HAP-1 (cell line): ENCODE measurements around the gene NCKAP5.

Experiments
- DNase-seq, 2 experiments: peaks; one replicate each; pipeline ENCODE4 v3.0.0-alpha.2; 2016 to 2020; ENCODE audit warnings: low spot score in 2 of 2
- H3K27me3 ChIP-seq: fragments of 250-450 bp; sonication (Bioruptor Pico); 2 replicates; pipeline ENCODE4 v1.5.1; 2020; ENCODE audit warnings: low read depth, mild to moderate bottlenecking, moderate library complexity
- H3K36me3 ChIP-seq: fragments of 250-450 bp; sonication (Bioruptor Pico); replicated peaks from 2 replicates; pipeline ENCODE4 v1.5.1; 2020; ENCODE audit warnings: mild to moderate bottlenecking
- H3K4me1 ChIP-seq: fragments of 250-450 bp; sonication (Bioruptor Pico); 2 replicates; pipeline ENCODE4 v1.5.1; 2020; ENCODE audit warnings: mild to moderate bottlenecking
- H3K4me3 ChIP-seq: fragments of 250-450 bp; sonication (Bioruptor Pico); 2 replicates; pipeline ENCODE4 v1.5.1; 2020; ENCODE audit warnings: mild to moderate bottlenecking, moderate library complexity
- H3K9me3 ChIP-seq: fragments of 250-450 bp; sonication (Bioruptor Pico); 2 replicates; pipeline ENCODE4 v1.5.1; 2020; ENCODE audit warnings: mild to moderate bottlenecking, moderate library complexity
- in situ Hi-C: fragments of 300-500 bp; cut with MboI; formaldehyde crosslinking; loops from 3 replicates; pipeline ENCODE4 v1.14.3; 2020; ENCODE audit warnings: low sequenced_read_pairs, inconsistent platforms, mixed read lengths

Gene NCKAP5

DNA sequence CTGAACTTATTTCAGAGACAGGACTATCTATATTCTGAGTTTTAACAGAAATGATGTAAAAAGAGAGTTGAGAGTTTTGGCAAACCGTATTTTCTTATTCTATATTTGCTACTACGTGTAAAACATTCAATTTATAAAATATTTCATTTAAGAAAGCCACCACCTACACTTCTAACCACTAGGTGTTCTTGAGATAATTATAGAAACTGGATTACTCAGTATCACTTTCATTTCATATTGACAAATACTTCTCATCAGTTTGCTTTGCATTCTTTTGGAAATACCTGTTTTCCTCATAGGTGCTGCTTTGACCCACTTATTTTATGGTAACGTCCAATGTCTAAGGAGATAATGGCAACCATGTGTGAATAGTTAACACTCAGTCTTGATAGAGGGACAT is 794.9 kb downstream of the NCKAP5 start:
- Histone ChIP-seq H3K4me3 (no peak overlapping the region), H3K27me3 (no peaks in the 10 kb centered on the region), H3K4me1 (no peaks in the 10 kb centered on the region), H3K9me3 (no peaks in the 10 kb centered on the region), H3K36me3 (no peaks in the 10 kb centered on the region)
- in situ Hi-C loops = no loop called here
- no peak for DNase-seq

DNA sequence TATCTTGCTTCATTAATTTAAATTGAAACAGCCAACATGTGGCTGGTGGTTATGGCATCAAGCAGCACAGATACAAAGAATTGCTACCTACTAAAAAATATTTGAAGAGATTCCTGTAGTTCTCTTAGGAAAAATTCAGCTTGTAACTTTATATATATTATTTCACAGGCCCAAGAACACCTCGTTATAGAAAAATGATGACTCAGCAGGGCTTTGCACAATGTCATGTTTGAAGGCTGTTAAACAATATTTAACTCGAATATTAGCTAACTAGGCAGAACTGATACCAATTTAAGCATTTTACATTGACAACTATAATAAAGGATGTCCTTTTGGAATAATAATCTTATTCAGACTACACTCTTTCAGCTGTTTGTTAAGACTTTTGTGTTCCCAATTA is 795.9 kb downstream of the NCKAP5 start:
- Histone ChIP-seq H3K27me3 (no peaks in the 10 kb centered on the region), H3K4me3 (no peak overlapping the region), H3K36me3 (no peaks in the 10 kb centered on the region), H3K9me3 (no peaks in the 10 kb centered on the region), H3K4me1 (no peaks in the 10 kb centered on the region)
- no peak for DNase-seq
- in situ Hi-C loops = no loop called here

DNA sequence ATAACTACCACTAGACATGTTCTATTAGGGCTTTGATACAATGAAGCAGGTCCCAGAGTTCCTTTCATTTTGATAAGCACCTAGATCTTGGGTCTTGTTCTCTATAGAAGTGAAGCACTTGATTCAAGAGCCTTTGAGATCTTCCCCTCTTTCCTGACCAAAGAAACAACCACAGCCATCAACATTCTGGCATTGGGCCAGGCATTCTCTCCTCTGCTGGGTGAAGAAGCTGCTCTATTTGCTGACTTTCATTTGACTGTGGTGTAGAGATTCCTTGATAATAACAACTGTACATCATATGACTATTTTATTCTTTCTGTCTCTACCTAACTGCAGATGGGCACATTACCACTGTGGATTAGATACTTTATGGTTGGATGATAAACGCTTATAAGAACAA is 801.7 kb downstream of the NCKAP5 start:
- DNase-seq = no peak
- Histone ChIP-seq H3K4me3 (no peak overlapping the region), H3K27me3 (no peaks in the 10 kb centered on the region), H3K9me3 (no peaks in the 10 kb centered on the region), H3K4me1 (no peaks in the 10 kb centered on the region), H3K36me3 (no peaks in the 10 kb centered on the region)
- in situ Hi-C loops = no loop called here

- Histone ChIP-seq H3K36me3 (no peaks in the 10 kb centered on the region), H3K9me3 (no peaks in the 10 kb centered on the region), H3K4me3 (no peak overlapping the region), H3K27me3 (no peaks in the 10 kb centered on the region), H3K4me1 (no peaks in the 10 kb centered on the region)
- no peak for DNase-seq
- in situ Hi-C loops = no loop called here
Measured at GRCh38 chr2:132761437-132761836, 806.8 kb downstream of the NCKAP5 start.

DNA sequence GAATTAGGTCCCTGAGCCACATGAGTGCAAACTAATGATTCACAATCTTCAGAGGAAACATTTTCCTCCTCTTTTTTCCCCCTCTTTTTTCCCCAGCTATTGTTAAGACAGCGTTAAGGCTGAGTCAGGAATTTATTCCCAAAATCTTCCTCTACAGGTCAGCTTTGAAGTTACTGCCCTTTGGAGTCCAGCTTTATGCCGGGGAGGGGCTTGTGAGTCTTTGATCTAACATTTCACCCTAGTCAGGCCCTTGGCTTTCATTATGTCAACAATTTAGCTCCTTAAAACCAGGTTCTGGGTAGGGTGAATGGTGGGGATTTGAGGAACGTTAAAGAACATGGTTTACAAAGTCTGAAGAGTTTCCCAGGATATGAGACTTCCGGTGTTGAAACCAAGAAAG is 807.3 kb downstream of the NCKAP5 start:
- in situ Hi-C loops = no loop called here
- Histone ChIP-seq H3K4me1 (no peaks in the 10 kb centered on the region), H3K36me3 (no peaks in the 10 kb centered on the region), H3K9me3 (no peaks in the 10 kb centered on the region), H3K4me3 (no peak overlapping the region), H3K27me3 (no peaks in the 10 kb centered on the region)
- DNase-seq = no peak

DNA sequence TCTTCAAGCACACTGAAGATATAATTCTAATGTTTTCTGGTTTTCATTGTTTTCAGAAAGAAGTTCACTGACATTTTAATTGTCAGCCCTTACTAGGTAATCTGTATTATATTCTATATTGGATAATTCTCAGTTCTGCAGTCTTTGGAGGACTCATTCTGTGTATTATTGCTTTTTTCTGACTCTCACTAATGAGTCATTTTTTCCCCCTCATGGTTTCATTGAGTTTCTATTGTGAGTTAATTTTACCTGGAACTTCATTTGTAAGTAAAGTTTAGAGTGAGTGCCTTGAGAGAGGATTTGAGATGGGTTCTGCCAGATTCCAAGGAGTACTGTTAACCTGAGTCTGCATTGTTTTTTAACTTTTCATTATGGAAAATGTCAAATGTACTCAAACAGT is 807.9 kb downstream of the NCKAP5 start:
- no peaks in the 10 kb centered on the region for H3K9me3 ChIP-seq
- in situ Hi-C loops = no loop called here
- no peaks in the 10 kb centered on the region for H3K36me3 ChIP-seq
- DNase-seq = no peak
- no peaks in the 10 kb centered on the region for H3K4me1 ChIP-seq
- H3K27me3 ChIP-seq = no peaks in the 10 kb centered on the region
- no peak overlapping the region for H3K4me3 ChIP-seq

DNA sequence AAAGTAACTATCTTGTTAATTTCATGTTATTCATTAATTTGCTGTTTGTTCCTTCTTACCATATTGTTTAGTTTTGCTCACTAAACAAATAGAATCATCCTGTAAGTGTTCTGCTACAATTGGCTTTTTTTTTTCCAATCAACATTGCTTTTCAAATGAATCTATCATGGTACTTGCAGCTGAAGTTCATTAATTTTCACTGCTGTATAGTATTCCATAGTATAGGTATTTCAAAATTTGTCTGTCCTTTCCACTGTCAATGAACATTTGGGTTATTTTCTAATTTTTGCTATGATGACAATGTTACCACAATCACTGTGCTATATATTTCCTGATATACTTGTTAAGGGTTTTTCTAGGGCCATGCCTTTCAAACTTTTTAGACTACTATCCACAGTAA is 809.3 kb downstream of the NCKAP5 start:
- H3K4me1 ChIP-seq = no peaks in the 10 kb centered on the region
- no peak overlapping the region for H3K4me3 ChIP-seq
- no peaks in the 10 kb centered on the region for H3K36me3 ChIP-seq
- no peaks in the 10 kb centered on the region for H3K9me3 ChIP-seq
- in situ Hi-C loops = no loop called here
- H3K27me3 ChIP-seq = no peaks in the 10 kb centered on the region
- DNase-seq = no peak

GRCh38 chr2:132757676-132758075 is 810.6 kb downstream of the NCKAP5 start:
- DNase-seq = no peak
- Histone ChIP-seq H3K27me3 (no peaks in the 10 kb centered on the region), H3K9me3 (no peaks in the 10 kb centered on the region), H3K36me3 (no peaks in the 10 kb centered on the region), H3K4me1 (no peaks in the 10 kb centered on the region), H3K4me3 (no peak overlapping the region)
- in situ Hi-C loops = no loop called here

GRCh38 chr2:132757002-132757589 is 811.2 kb downstream of the NCKAP5 start:
- no peaks in the 10 kb centered on the region for H3K4me1 ChIP-seq
- no peaks in the 10 kb centered on the region for H3K36me3 ChIP-seq
- H3K9me3 ChIP-seq = no peaks in the 10 kb centered on the region
- no peak overlapping the region for H3K4me3 ChIP-seq
- no peak for DNase-seq
- in situ Hi-C loops = no loop called here
- no peaks in the 10 kb centered on the region for H3K27me3 ChIP-seq

DNA sequence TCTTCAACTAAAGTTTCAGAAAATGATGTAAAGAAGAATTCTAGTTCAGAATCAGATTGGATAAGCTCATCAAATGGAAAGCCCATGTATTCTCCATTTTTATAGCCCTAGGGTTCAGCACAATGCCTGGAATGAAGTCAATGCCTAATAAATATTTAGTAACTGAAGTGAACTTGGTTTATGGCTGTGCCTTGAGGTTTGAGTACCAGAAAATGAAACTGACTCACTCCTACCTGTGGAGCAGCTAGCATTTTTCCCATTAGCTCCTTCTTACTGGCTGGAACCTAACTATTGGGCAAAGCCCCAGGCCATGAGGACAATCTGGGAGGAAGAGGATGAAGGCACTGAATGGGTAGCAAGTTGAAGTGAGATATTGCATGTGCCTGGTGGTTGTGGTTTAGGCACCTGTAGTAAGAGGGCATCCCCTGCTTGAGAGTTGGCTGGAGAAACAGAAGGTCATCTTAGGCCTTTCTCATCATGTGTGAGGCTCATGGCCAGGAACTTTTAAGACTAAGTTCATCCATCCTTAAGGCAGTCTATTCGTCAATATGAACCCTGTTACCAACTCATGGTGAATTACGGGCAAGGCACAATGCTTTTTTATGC is 813.3 kb downstream of the NCKAP5 start:
- H3K4me1 ChIP-seq = no peaks in the 10 kb centered on the region
- H3K27me3 ChIP-seq = no peaks in the 10 kb centered on the region
- DNase-seq = no peak
- no peak overlapping the region for H3K4me3 ChIP-seq
- no peaks in the 10 kb centered on the region for H3K36me3 ChIP-seq
- in situ Hi-C loops = no loop called here
- H3K9me3 ChIP-seq = no peaks in the 10 kb centered on the region

- DNase-seq = no peak
- no peaks in the 10 kb centered on the region for H3K36me3 ChIP-seq
- H3K27me3 ChIP-seq = no peaks in the 10 kb centered on the region
- no peak overlapping the region for H3K4me3 ChIP-seq
- no peaks in the 10 kb centered on the region for H3K9me3 ChIP-seq
- in situ Hi-C loops = no loop called here
- no peaks in the 10 kb centered on the region for H3K4me1 ChIP-seq
Measured at GRCh38 chr2:132754392-132754791, 813.9 kb downstream of the NCKAP5 start.

- Histone ChIP-seq H3K4me3 (no peak overlapping the region), H3K9me3 (no peaks in the 10 kb centered on the region), H3K27me3 (no peaks in the 10 kb centered on the region), H3K36me3 (no peaks in the 10 kb centered on the region), H3K4me1 (no peaks in the 10 kb centered on the region)
- DNase-seq = no peak
- in situ Hi-C loops = no loop called here
Measured at GRCh38 chr2:132752421-132753206, 815.6 kb downstream of the NCKAP5 start.

DNA sequence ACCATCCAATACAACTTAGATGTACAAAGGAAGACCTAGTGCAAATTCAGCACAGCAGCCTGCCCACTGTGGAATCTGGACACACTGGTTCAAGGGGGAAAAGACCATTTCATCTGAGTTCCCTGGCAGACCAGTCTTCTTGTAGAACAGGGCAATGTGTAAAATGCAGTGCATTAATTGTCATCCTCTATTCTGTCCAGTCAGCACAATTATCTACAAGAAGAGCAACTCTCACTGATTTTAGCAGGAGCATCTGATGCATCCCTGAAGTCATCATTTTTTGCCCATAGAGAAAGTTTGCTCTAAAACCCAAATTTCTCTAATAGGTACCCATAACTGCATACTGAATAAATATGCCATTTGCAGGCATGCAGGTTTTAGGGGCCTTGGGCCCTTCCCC is 816.4 kb downstream of the NCKAP5 start:
- Histone ChIP-seq H3K4me3 (no peak overlapping the region), H3K36me3 (no peaks in the 10 kb centered on the region), H3K9me3 (no peaks in the 10 kb centered on the region), H3K27me3 (no peaks in the 10 kb centered on the region), H3K4me1 (no peaks in the 10 kb centered on the region)
- in situ Hi-C loops = no loop called here
- no peak for DNase-seq

DNA sequence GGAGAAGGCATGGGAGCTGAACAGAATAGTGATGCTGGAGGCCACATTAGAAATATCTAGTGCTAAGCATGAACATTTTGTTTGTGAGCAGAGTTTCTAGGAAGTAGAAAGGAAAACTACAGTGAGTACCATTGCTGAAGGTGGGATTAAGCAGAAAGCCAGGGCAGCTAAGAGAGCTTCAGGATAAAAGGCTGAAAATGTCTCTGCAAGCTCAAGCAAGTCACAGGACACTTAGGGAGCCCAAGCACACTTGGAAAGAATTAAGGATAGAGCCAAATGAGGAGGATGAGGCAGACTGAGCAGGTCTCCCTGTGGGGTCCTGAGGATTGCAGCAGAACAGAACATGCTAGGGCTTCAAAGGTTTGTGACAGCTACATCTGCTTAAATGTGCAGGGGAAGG is 817.7 kb downstream of the NCKAP5 start:
- Histone ChIP-seq H3K36me3 (no peaks in the 10 kb centered on the region), H3K27me3 (no peaks in the 10 kb centered on the region), H3K9me3 (no peaks in the 10 kb centered on the region), H3K4me1 (no peaks in the 10 kb centered on the region), H3K4me3 (no peak overlapping the region)
- no peak for DNase-seq
- in situ Hi-C loops = no loop called here
